ENCODE data around the gene ALDH2. TPM values are rescaled to one million over a fixed set of nuclear protein-coding genes. Genes with fewer than 3 reads are reported as not detected.

ALDH2 gene
- total and polyA plus RNA-seq, 2 donors from 2014 or later = 178 to 318 TPM

DNA sequence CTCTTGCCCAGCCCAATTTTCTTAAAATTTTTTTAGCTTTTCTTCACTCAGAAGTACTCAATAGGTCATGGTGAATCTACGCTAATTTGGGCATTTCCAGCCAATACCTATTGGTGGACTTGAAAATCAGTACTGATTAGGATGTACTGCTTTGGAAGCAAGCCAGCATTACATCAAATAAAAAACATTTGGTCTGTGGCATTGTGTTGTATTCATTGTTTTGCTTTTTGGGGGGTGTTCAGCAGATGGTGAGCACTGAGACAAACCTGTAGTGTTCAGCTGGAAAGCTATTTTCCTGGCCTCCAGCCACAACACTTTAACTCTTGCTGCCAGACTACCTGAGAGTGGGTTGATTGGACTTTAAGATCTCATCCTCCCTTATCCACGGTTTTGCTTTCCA is 79.3 kb downstream of the ALDH2 start:
- TF ChIP-seq, protein P1, sequence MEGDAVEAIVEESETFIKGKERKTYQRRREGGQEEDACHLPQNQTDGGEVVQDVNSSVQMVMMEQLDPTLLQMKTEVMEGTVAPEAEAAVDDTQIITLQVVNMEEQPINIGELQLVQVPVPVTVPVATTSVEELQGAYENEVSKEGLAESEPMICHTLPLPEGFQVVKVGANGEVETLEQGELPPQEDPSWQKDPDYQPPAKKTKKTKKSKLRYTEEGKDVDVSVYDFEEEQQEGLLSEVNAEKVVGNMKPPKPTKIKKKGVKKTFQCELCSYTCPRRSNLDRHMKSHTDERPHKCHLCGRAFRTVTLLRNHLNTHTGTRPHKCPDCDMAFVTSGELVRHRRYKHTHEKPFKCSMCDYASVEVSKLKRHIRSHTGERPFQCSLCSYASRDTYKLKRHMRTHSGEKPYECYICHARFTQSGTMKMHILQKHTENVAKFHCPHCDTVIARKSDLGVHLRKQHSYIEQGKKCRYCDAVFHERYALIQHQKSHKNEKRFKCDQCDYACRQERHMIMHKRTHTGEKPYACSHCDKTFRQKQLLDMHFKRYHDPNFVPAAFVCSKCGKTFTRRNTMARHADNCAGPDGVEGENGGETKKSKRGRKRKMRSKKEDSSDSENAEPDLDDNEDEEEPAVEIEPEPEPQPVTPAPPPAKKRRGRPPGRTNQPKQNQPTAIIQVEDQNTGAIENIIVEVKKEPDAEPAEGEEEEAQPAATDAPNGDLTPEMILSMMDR (IDR thresholded peaks at IDR 0.05; ENCODE audit: borderline replicate concordance, extremely low read depth, insufficient read depth) = no peak

GRCh38 chr12:111850526-111850925 is 83.8 kb downstream of the ALDH2 start:
- TF ChIP-seq, protein P1 (IDR thresholded peaks at IDR 0.05; ENCODE audit: borderline replicate concordance, extremely low read depth, insufficient read depth) = no peak
- H3K4me3 ChIP-seq (ENCODE audit: low read length in 3 of 3) = no peak overlapping the region
- intact Hi-C loops (cut with DNase I) = no loop called here

More for the DNA sequence above, 79.3 kb downstream of the ALDH2 start:
- no peaks in the 10 kb centered on the region for H3K27me3 ChIP-seq (ENCODE audit: control insufficient read depth, insufficient read depth, low read length)
- H3K9ac ChIP-seq (ENCODE audit: low read length in 3 of 3) = no peak overlapping the region
- FAIRE-seq = no peak
- DNase-seq = no peak
- H3K9me3 ChIP-seq (ENCODE audit: control insufficient read depth in 2 of 3, insufficient read depth in 1 of 3, low read length in 3 of 3) = no peaks in the 10 kb centered on the region
- peaks cover 0 to 18% (median 6%) of the 10 kb centered on the region in 3 donors for H3K4me1 ChIP-seq (ENCODE audit: control insufficient read depth in 2 of 3, insufficient read depth in 2 of 3, low read depth in 1 of 3, low read length in 3 of 3)
- H3K27ac ChIP-seq (ENCODE audit: low read depth in 2 of 2, low read length in 2 of 2) = no peak overlapping the region
- intact Hi-C loops (cut with DNase I) = no loop called here
- H3K4me3 ChIP-seq (ENCODE audit: low read length in 3 of 3) = no peak overlapping the region
- no peaks in the 10 kb centered on the region for H3K36me3 ChIP-seq (ENCODE audit: control insufficient read depth in 2 of 3, insufficient read depth in 3 of 3, low read length in 3 of 3)

DNA sequence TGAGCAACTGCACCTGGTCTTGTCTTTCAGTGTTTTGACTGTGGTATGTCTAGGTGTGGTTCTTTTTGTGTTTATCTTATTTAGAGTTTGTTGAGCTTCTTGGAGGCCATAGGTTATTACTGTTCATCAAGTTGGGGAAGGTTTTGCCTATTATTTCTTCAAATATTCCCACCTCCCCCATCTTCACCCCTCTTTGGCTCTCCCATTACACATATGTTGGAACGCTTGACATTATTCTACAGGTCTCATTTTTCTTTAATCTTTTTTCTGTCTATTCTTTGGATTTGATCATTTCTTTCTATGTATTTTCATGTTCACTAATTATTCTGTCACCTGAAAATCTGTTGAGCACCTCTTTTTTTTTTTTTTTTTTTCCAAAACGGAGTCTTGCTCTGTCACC is 91.5 kb downstream of the ALDH2 start:
- Histone ChIP-seq H3K9me3 (ENCODE audit: control insufficient read depth in 2 of 3, insufficient read depth in 1 of 3, low read length in 3 of 3) (no peaks in the 10 kb centered on the region), H3K4me1 (ENCODE audit: control insufficient read depth in 2 of 3, insufficient read depth in 2 of 3, low read depth in 1 of 3, low read length in 3 of 3) (no peaks in the 10 kb centered on the region), H3K27me3 (ENCODE audit: control insufficient read depth, insufficient read depth, low read length) (no peaks in the 10 kb centered on the region), H3K36me3 (ENCODE audit: control insufficient read depth in 2 of 3, insufficient read depth in 3 of 3, low read length in 3 of 3) (no peaks in the 10 kb centered on the region), H3K4me3 (ENCODE audit: low read length in 3 of 3) (no peak overlapping the region), H3K27ac (ENCODE audit: low read depth in 2 of 2, low read length in 2 of 2) (no peak overlapping the region), H3K9ac (ENCODE audit: low read length in 3 of 3) (no peak overlapping the region)
- intact Hi-C loops (cut with DNase I) = no loop called here
- DNase-seq (no peak), FAIRE-seq (no peak)
- TF ChIP-seq, protein P1 (IDR thresholded peaks at IDR 0.05; ENCODE audit: borderline replicate concordance, extremely low read depth, insufficient read depth) = no peak

More at GRCh38 chr12:111850526-111850925, 83.8 kb downstream of the ALDH2 start:
- H3K27ac ChIP-seq (ENCODE audit: low read depth in 2 of 2, low read length in 2 of 2) = no peak overlapping the region
- H3K36me3 ChIP-seq (ENCODE audit: control insufficient read depth in 2 of 3, insufficient read depth in 3 of 3, low read length in 3 of 3) = no peaks in the 10 kb centered on the region
- FAIRE-seq (no peak), DNase-seq (no peak)
- no peak overlapping the region for H3K9ac ChIP-seq (ENCODE audit: low read length in 3 of 3)
- no peaks in the 10 kb centered on the region for H3K9me3 ChIP-seq (ENCODE audit: control insufficient read depth in 2 of 3, insufficient read depth in 1 of 3, low read length in 3 of 3)
- H3K27me3 ChIP-seq (ENCODE audit: control insufficient read depth, insufficient read depth, low read length) = no peaks in the 10 kb centered on the region
- no peaks in the 10 kb centered on the region for H3K4me1 ChIP-seq (ENCODE audit: control insufficient read depth in 2 of 3, insufficient read depth in 2 of 3, low read depth in 1 of 3, low read length in 3 of 3)

DNA sequence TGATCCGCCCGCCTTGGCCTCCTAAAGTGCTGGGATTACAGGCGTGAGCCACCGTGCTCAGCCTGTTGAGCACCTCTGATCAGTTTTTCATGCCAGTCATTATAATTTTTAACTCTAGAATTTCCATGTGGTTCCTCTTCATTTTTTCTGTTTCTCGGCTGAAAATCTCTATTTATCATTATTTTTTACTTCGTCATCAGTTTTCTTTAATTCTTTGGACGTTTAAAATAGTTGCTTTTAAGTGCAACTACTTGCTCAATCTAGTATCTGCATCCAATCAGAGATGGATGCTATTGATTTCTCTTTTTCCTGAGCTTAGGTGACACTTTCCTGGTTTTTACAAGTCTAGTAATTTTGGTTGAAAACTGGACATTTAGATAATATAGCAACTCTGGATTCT is 92.0 kb downstream of the ALDH2 start:
- Histone ChIP-seq H3K27ac (ENCODE audit: low read depth in 2 of 2, low read length in 2 of 2) (no peak overlapping the region), H3K9ac (ENCODE audit: low read length in 3 of 3) (no peak overlapping the region), H3K27me3 (ENCODE audit: control insufficient read depth, insufficient read depth, low read length) (no peaks in the 10 kb centered on the region), H3K9me3 (ENCODE audit: control insufficient read depth in 2 of 3, insufficient read depth in 1 of 3, low read length in 3 of 3) (no peaks in the 10 kb centered on the region), H3K4me1 (ENCODE audit: control insufficient read depth in 2 of 3, insufficient read depth in 2 of 3, low read depth in 1 of 3, low read length in 3 of 3) (no peaks in the 10 kb centered on the region), H3K4me3 (ENCODE audit: low read length in 3 of 3) (no peak overlapping the region), H3K36me3 (ENCODE audit: control insufficient read depth in 2 of 3, insufficient read depth in 3 of 3, low read length in 3 of 3) (no peaks in the 10 kb centered on the region)
- FAIRE-seq (no peak), DNase-seq (no peak)
- intact Hi-C loops (cut with DNase I) = no loop called here
- TF ChIP-seq, protein P1 (IDR thresholded peaks at IDR 0.05; ENCODE audit: borderline replicate concordance, extremely low read depth, insufficient read depth) = no peak

Data from kidney (tissue), 14 donors.